Esophagus muscularis mucosa (tissue), 4 donors: Measurements from ENCODE around the gene IPPK.

Source experiments
- CTCF ChIP-seq, 3 experiments: fragments of 200-600 bp in 2 of 3; fragments of 450-650 bp in 1 of 3; sonication (generic) in 2 of 3; IDR thresholded peaks; one replicate each; pipeline ENCODE4 v1.5.1; 2017 to 2019; ENCODE audit warnings: antibody characterized with exemption in 3 of 3, mild to moderate bottlenecking in 2 of 3, moderate library complexity in 1 of 3
- EP300 ChIP-seq: sonication (generic); formaldehyde crosslinking; IDR thresholded peaks from one replicate; pipeline ENCODE4 v1.6.1; 2017; ENCODE audit warnings: antibody characterized with exemption
- POLR2A ChIP-seq: fragments of 450-650 bp; IDR thresholded peaks from one replicate; pipeline ENCODE4 v1.6.1; 2017; ENCODE audit warnings: antibody characterized with exemption, moderate library complexity, mild to moderate bottlenecking, low read depth
- POLR2AphosphoS5 ChIP-seq, 2 donors: sonication (generic); formaldehyde crosslinking; IDR thresholded peaks; one replicate each; pipeline ENCODE4 v1.6.1; 2017; ENCODE audit warnings: antibody characterized with exemption in 2 of 2

- TF ChIP-seq EP300 (no peak), CTCF (IDR thresholded peaks at IDR 0.05) (no peak), POLR2AphosphoS5 (IDR thresholded peaks at IDR 0.05) (no peak), POLR2A (no peak)
Observed at GRCh38 chr9:92657296-92658094, 12.4 kb downstream of the IPPK start.
